Activated naive CD4-positive, alpha-beta T cell treated with anti-CD3 and anti-CD28 coated beads, Interleukin-2, amount 50 U/mL, for 24 hours (primary cell): ENCODE data around the gene GALT.
A peak's percentile ranks its signal among the peaks of the same experiment; 100 is the strongest.
"Not testable (repeated sequence)": the region's sequence is repeated elsewhere in the genome, so short reads cannot be mapped to it uniquely, and the experiment has no call there.

Experiments used
- H3K27ac Mint-ChIP-seq: one replicate; pipeline ENCODE4 v1.8.0; 2021; ENCODE audit warnings: mild to moderate bottlenecking, mixed read lengths
- H3K27me3 Mint-ChIP-seq: one replicate; pipeline ENCODE4 v1.8.0; 2021; ENCODE audit warnings: mixed read lengths
- H3K36me3 Mint-ChIP-seq: one replicate; pipeline ENCODE4 v1.8.0; 2021; ENCODE audit warnings: mixed read lengths
- H3K4me1 Mint-ChIP-seq: one replicate; pipeline ENCODE4 v1.8.0; 2021; ENCODE audit warnings: mixed read lengths
- H3K4me3 Mint-ChIP-seq: one replicate; pipeline ENCODE4 v1.8.0; 2021; ENCODE audit warnings: mild to moderate bottlenecking, mixed read lengths
- H3K9me3 Mint-ChIP-seq: one replicate; pipeline ENCODE4 v1.8.0; 2021; ENCODE audit warnings: mixed read lengths

The GALT gene

GRCh38 chr9:34636791-34637355, 9.6 kb upstream of the GALT start:
- Mint-ChIP-seq H3K4me1 (peaks cover 46% of the 10 kb centered on the region), H3K36me3 (peaks cover 8% of the 10 kb centered on the region), H3K9me3 (no peaks in the 10 kb centered on the region), H3K4me3 (peak overlapping the region; percentile 96), H3K27me3 (no peaks in the 10 kb centered on the region), H3K27ac (peak overlapping the region; percentile 93)

GRCh38 chr9:34637356-34638137, 8.9 kb upstream of the GALT start, which contains the start of gene SIGMAR1:
TSS of gene SIGMAR1 (minus strand) at chr9:34637787. CDS start at chr9:34637697, 90 bp downstream.
- peak within 1 kb of the TSS; percentile 96 for H3K4me3 Mint-ChIP-seq
- peak within 1 kb of the TSS; percentile 93 for H3K27ac Mint-ChIP-seq
- peaks cover 46% of the 10 kb centered on the region for H3K4me1 Mint-ChIP-seq
- peaks cover 8% of the 10 kb centered on the region for H3K36me3 Mint-ChIP-seq
- H3K27me3 Mint-ChIP-seq: no peaks in the 10 kb centered on the region
- H3K9me3 Mint-ChIP-seq: no peaks in the 10 kb centered on the region

DNA sequence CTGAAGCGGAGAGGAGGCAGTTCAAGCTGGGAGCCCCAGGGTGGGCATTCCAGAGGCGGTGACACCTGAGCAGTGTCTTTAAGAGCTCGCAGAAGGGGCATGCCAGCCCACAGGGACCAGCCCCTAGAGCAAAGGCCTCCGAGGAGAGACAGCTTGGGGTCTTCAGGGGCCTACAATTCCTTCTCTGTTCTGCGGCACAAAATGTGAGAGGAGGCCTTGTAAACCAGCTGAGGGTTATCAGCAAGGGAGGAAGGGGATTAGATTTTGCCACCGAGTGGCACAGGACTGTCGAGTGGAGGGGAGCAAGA, 8.4 kb upstream of the GALT start:
- Mint-ChIP-seq H3K27me3 (no peaks in the 10 kb centered on the region), H3K9me3 (no peaks in the 10 kb centered on the region), H3K27ac (peak overlapping the region; percentile 79), H3K4me3 (peak overlapping the region; percentile 96), H3K36me3 (peaks cover 8% of the 10 kb centered on the region), H3K4me1 (peaks cover 46% of the 10 kb centered on the region)

DNA sequence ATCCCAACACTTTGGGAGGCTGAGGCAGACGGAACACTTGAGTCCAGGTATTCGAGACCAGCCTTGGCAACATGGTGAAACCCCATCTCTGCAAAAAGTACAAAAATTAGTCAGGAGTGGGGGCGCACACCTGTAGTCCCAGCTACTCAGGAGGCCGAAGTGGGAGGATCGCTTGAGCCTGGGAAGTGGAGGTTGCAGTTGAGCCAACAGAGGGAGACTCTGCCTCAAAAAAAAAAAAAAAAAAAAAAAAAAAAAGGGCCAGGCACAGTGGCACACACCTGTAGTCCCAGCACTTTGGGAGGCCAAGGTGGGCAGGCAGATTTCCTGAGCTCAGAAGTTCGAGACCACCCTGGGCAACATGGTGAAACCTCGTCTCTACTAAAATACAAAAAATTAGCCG, 7.2 kb upstream of the GALT start:
- not testable (repeated sequence) for H3K4me3 Mint-ChIP-seq, H3K36me3 Mint-ChIP-seq, H3K9me3 Mint-ChIP-seq, H3K27ac Mint-ChIP-seq, H3K27me3 Mint-ChIP-seq
- H3K4me1 Mint-ChIP-seq: peaks cover 37% of the 10 kb centered on the region

GRCh38 chr9:34642679-34643078, 3.8 kb upstream of the GALT start:
- no peak overlapping the region for H3K27ac Mint-ChIP-seq
- H3K4me3 Mint-ChIP-seq: no peak overlapping the region
- no peaks in the 10 kb centered on the region for H3K9me3 Mint-ChIP-seq
- no peaks in the 10 kb centered on the region for H3K27me3 Mint-ChIP-seq
- no peaks in the 10 kb centered on the region for H3K36me3 Mint-ChIP-seq
- peaks cover 30% of the 10 kb centered on the region for H3K4me1 Mint-ChIP-seq

DNA sequence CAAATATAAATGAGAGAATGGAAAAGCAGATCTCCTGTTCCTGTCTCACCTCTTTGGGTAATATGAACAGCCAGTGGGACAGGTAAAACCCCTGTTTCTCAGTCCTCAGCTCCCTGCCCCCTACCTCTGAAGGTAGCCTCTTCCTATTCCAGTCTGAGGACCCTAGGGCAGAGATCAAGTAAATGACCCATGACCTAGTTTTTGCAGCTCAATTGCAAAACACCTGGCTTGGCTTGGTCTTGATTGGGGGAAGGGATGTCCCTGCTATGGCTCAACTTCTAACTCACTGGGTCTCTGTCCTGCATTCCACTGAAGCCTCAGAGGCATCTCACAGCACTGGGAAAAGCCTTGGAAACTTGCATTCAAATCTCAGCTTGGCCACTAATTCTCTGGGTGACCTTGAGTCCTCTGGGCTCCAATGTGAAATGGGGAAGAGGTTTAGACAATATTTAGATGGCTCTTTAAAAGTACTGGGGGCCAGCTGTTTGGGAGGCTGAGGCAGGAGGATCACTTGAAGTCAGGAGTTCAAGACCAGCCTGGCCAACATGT, 1.6 kb upstream of the GALT start:
- H3K36me3 Mint-ChIP-seq: peaks cover 6% of the 10 kb centered on the region
- H3K27ac Mint-ChIP-seq: no peak overlapping the region
- H3K4me1 Mint-ChIP-seq: peaks cover 33% of the 10 kb centered on the region
- H3K27me3 Mint-ChIP-seq: no peaks in the 10 kb centered on the region
- H3K9me3 Mint-ChIP-seq: no peaks in the 10 kb centered on the region
- H3K4me3 Mint-ChIP-seq: no peak overlapping the region

DNA sequence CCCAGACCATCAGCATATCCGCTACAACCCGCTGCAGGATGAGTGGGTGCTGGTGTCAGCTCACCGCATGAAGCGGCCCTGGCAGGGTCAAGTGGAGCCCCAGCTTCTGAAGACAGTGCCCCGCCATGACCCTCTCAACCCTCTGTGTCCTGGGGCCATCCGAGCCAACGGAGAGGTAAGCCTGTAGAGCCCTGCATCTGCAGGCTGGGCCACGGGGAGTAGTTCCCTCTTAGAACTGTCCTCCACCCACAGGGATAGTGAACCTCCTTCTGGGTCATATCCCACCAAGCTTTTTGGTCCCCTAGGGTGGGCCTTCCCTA, 569 bp downstream of the GALT start:
- Mint-ChIP-seq H3K36me3 (peaks cover 6% of the 10 kb centered on the region), H3K4me3 (peak overlapping the region; percentile 93), H3K4me1 (peaks cover 31% of the 10 kb centered on the region), H3K9me3 (no peaks in the 10 kb centered on the region), H3K27ac (peak overlapping the region; percentile 73), H3K27me3 (no peaks in the 10 kb centered on the region)

- Mint-ChIP-seq H3K4me3 (peak overlapping the region; percentile 93), H3K36me3 (peaks cover 6% of the 10 kb centered on the region), H3K27me3 (no peaks in the 10 kb centered on the region), H3K9me3 (no peaks in the 10 kb centered on the region), H3K4me1 (peaks cover 37% of the 10 kb centered on the region), H3K27ac (peak overlapping the region; percentile 73)
These were observed 1.2 kb downstream of the GALT start for GRCh38 chr9:34647651-34648050.

- peak overlapping the region; percentile 93 for H3K4me3 Mint-ChIP-seq
- no peaks in the 10 kb centered on the region for H3K9me3 Mint-ChIP-seq
- H3K27me3 Mint-ChIP-seq: no peaks in the 10 kb centered on the region
- H3K36me3 Mint-ChIP-seq: peaks cover 9% of the 10 kb centered on the region
- peaks cover 46% of the 10 kb centered on the region for H3K4me1 Mint-ChIP-seq
- H3K27ac Mint-ChIP-seq: peak overlapping the region; percentile 61
These were observed 2.2 kb downstream of the GALT start for GRCh38 chr9:34648673-34649072.

- H3K4me1 Mint-ChIP-seq: peaks cover 58% of the 10 kb centered on the region
- no peak overlapping the region for H3K27ac Mint-ChIP-seq
- peaks cover 9% of the 10 kb centered on the region for H3K36me3 Mint-ChIP-seq
- no peak overlapping the region for H3K4me3 Mint-ChIP-seq
- H3K27me3 Mint-ChIP-seq: no peaks in the 10 kb centered on the region
- H3K9me3 Mint-ChIP-seq: no peaks in the 10 kb centered on the region
These were observed 4.3 kb downstream of the GALT start for GRCh38 chr9:34650816-34651215.

- H3K27ac Mint-ChIP-seq: no peak overlapping the region
- no peak overlapping the region for H3K4me3 Mint-ChIP-seq
- peaks cover 9% of the 10 kb centered on the region for H3K36me3 Mint-ChIP-seq
These were observed 4.8 kb downstream of the GALT start for GRCh38 chr9:34651321-34651720.

DNA sequence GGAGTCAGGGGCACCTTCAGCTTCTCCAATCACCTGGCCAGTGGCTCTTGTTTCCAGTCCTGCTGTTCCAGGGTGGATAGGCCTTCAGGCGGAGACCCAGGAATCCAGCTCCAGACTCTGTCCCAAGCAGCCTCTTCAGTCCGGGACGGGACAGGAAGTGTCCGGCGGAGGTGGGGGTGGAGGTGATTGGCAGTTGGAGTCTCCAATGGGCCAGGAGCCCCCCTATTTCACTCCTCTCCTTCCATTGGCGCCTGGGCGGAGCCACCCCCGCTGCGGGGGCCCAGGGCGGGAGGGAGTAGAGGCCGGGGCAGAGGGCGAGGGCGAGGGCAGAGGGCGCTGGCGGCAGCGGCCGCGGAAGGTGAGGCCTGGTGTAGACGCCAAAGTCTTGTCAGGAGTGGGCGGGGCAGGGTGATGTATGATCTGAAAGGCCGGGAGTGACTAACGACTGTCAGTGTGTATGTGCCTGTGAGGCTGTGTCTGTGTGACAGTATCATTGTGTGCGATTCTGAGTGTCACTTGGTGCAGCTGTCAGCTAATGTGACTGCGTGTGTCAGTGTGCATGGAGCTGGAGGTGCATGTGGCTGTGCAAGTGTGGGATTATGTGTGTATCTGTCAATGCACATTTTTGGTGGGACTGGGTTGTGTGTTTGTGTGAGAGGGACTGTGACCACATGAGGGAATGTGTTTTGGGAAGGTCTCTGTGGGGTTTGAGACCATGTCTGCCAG, 5.6 kb downstream of the GALT start, which contains the start of gene IL11RA:
IL11RA (plus strand) TSS at position 310 of the 726 bp plus-strand sequence. CDS start 3,033 bp downstream, outside the sequence.
- Mint-ChIP-seq H3K36me3 (peaks cover 9% of the 10 kb centered on the region), H3K4me1 (peaks cover 50% of the 10 kb centered on the region), H3K4me3 (no peak within 1 kb of the TSS), H3K27me3 (no peaks in the 10 kb centered on the region), H3K9me3 (no peaks in the 10 kb centered on the region), H3K27ac (peak within 1 kb of the TSS; percentile 78)

More at GRCh38 chr9:34651321-34651720, 4.8 kb downstream of the GALT start:
- Mint-ChIP-seq H3K4me1 (peaks cover 53% of the 10 kb centered on the region), H3K9me3 (no peaks in the 10 kb centered on the region), H3K27me3 (no peaks in the 10 kb centered on the region)

DNA sequence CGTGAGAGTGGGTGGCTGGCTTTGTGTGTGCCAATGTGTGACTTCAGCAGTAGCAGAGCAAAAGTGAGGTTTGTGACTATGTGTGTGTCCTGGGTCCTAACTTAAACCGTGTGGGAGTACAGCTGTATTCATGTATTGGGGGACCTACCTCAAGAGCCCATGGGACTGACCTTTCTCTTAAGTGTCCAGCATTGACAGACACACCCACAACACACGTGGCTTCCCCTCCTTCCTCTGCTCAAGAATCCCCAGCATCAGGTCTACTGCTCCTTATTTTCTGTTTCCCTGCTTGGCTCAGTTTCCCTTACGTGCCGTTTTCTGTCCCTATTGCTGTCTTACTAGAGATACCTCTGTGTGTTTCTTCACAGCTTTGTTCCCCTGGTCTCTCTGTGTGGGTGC, 6.1 kb downstream of the GALT start:
- peak overlapping the region; percentile 78 for H3K27ac Mint-ChIP-seq
- peaks cover 9% of the 10 kb centered on the region for H3K36me3 Mint-ChIP-seq
- peaks cover 45% of the 10 kb centered on the region for H3K4me1 Mint-ChIP-seq
- no peaks in the 10 kb centered on the region for H3K9me3 Mint-ChIP-seq
- no peak overlapping the region for H3K4me3 Mint-ChIP-seq
- no peaks in the 10 kb centered on the region for H3K27me3 Mint-ChIP-seq

DNA sequence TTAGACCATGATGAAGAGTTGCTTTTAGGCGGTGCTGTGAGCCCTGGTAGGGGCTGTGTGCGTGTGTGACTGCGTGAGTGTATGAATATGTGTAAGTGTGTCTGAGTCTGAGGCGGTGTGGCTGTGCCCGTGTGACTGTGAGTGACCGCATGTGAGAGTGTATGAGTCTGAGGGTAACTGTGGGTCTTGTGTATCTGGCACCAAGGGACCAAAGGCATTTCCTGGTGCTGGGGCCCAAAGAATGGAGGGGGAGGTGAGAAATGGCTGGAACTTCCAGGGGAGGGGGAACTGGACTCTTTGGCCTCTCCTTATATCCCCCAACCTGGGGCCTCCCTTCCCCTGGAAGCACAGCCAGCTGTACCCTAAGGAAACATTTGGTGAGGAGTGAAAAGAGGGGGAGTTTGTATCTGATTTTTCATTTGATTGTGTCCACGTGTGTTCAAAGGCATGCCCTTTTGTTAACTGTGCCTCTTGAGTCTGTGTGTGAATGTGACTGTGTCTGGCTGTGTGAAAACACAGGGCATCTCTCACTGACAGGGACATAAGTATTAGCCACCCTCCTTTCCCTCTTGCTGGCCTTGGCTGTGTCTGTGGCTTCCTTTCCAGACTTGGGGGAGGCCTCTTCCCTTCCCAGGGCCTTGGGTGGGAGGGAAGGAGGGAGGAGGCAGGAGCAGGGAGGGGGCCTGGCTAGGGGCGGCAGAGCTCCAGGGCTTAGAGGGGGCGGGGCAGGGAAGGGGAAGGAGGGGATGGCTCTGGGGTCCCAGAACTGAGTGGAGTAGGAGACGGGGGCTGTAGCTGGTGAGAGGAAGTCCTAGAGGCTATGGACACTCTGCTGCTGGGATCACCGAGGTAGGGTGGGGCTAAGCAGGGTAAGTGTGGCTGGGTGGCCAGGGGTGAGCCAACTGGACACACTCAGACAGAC, 6.9 kb downstream of the GALT start:
- peak overlapping the region; percentile 90 for H3K27ac Mint-ChIP-seq
- peaks cover 37% of the 10 kb centered on the region for H3K4me1 Mint-ChIP-seq
- H3K36me3 Mint-ChIP-seq: peaks cover 5% of the 10 kb centered on the region
- H3K27me3 Mint-ChIP-seq: no peaks in the 10 kb centered on the region
- no peak overlapping the region for H3K4me3 Mint-ChIP-seq
- H3K9me3 Mint-ChIP-seq: no peaks in the 10 kb centered on the region
